GM23338 (cell line): Measurements from ENCODE around the gene ATP6V0E2. TPM values are rescaled to one million over a fixed set of nuclear protein-coding genes. Genes with fewer than 3 reads are reported as not detected.

Experiments
- ATAC-seq: fragments of 200-7000 bp; cut with Tn5 transposase; 3 replicates; pipeline ENCODE4 v1.9.1; 2020
- DNase-seq: peaks from one replicate; pipeline ENCODE4 v3.0.0-alpha.2; 2015; ENCODE audit warnings: low spot score
- H2AFZ ChIP-seq: fragments of 200-600 bp; sonication (generic); 2 replicates; pipeline ENCODE4 v1.8.0; 2016; ENCODE audit warnings: antibody characterized with exemption, mild to moderate bottlenecking, moderate library complexity
- H3F3A ChIP-seq: fragments of 200-600 bp; sonication (generic); replicated peaks from 2 replicates; pipeline ENCODE4 v1.8.0; 2017; ENCODE audit warnings: antibody characterized with exemption, mixed run types, low read depth
- H3K27ac ChIP-seq: fragments of 200-600 bp; sonication (generic); 2 replicates; pipeline ENCODE4 v1.6.1; 2016; ENCODE audit warnings: low read depth
- H3K27me3 ChIP-seq: fragments of 200-600 bp; sonication (generic); 2 replicates; pipeline ENCODE4 v1.8.0; 2016; ENCODE audit warnings: mild to moderate bottlenecking, mixed run types, moderate library complexity; ENCODE audit not compliant: insufficient read depth
- H3K36me3 ChIP-seq: fragments of 200-600 bp; sonication (generic); 2 replicates; pipeline ENCODE4 v1.8.0; 2016; ENCODE audit warnings: mild to moderate bottlenecking; ENCODE audit not compliant: insufficient read depth
- H3K4me1 ChIP-seq: fragments of 200-600 bp; sonication (generic); 2 replicates; pipeline ENCODE4 v1.8.0; 2016; ENCODE audit warnings: mild to moderate bottlenecking, moderate library complexity; ENCODE audit not compliant: insufficient read depth
- H3K4me2 ChIP-seq: fragments of 200-600 bp; sonication (generic); 2 replicates; pipeline ENCODE4 v1.7.1; 2017; ENCODE audit warnings: mixed run types
- H3K4me3 ChIP-seq: fragments of 200-600 bp; sonication (generic); 2 replicates; pipeline ENCODE4 v1.6.1; 2016; ENCODE audit warnings: mixed run types
- H3K79me2 ChIP-seq: fragments of 200-600 bp; sonication (generic); replicated peaks from 2 replicates; pipeline ENCODE4 v1.8.0; 2017; ENCODE audit warnings: mild to moderate bottlenecking; ENCODE audit not compliant: insufficient read depth
- H3K9me2 ChIP-seq: fragments of 200-600 bp; sonication (generic); 2 replicates; pipeline ENCODE4 v1.8.0; 2017; ENCODE audit not compliant: insufficient read depth
- H4K20me1 ChIP-seq: fragments of 200-600 bp; sonication (generic); replicated peaks from 2 replicates; pipeline ENCODE4 v1.8.0; 2017; ENCODE audit warnings: mild to moderate bottlenecking; ENCODE audit not compliant: insufficient read depth
- H3K27ac Mint-ChIP-seq: 2 replicates; pipeline ENCODE4 v1.8.0; 2020; ENCODE audit warnings: inconsistent platforms, mild to moderate bottlenecking, moderate library complexity, mixed read lengths
- H3K27me3 Mint-ChIP-seq: 3 replicates; pipeline ENCODE4 v1.8.0; 2022; ENCODE audit warnings: low read depth, mild to moderate bottlenecking, moderate library complexity, mixed read lengths, inconsistent platforms; ENCODE audit not compliant: insufficient read depth, poor library complexity
- H3K36me3 Mint-ChIP-seq: 3 replicates; pipeline ENCODE4 v1.8.0; 2021; ENCODE audit warnings: low read depth, mild to moderate bottlenecking, inconsistent platforms, moderate library complexity, mixed read lengths
- H3K4me1 Mint-ChIP-seq: 3 replicates; pipeline ENCODE4 v1.8.0; 2020; ENCODE audit warnings: mild to moderate bottlenecking, inconsistent platforms, mixed read lengths
- H3K4me3 Mint-ChIP-seq: 3 replicates; pipeline ENCODE4 v1.8.0; 2021; ENCODE audit warnings: moderate library complexity, mild to moderate bottlenecking, inconsistent platforms, mixed read lengths
- H3K9me3 Mint-ChIP-seq: 3 replicates; pipeline ENCODE4 v1.8.0; 2020; ENCODE audit warnings: moderate library complexity, mild to moderate bottlenecking, inconsistent platforms, mixed read lengths
- CREB1 ChIP-seq: fragments of 250-450 bp; sonication (Bioruptor Pico); IDR thresholded peaks from 2 replicates; pipeline ENCODE4 v1.5.0; 2020; ENCODE audit warnings: low read depth, mild to moderate bottlenecking, moderate library complexity
- CTCF ChIP-seq, 2 experiments: fragments of 200-600 bp in 1 of 2; sonication (generic) in 1 of 2; conservative IDR thresholded peaks; 2 replicates each; pipeline versions ENCODE4 v1.5.1 to v1.6.1; 2016 to 2017; ENCODE audit warnings: antibody characterized with exemption in 2 of 2, low read depth in 2 of 2, mild to moderate bottlenecking in 2 of 2, moderate library complexity in 1 of 2
- ETS1 ChIP-seq: IDR thresholded peaks from 2 replicates; pipeline ENCODE4 v1.6.1; 2016; ENCODE audit warnings: antibody characterized with exemption
- EZH2 ChIP-seq: fragments of 200-600 bp; sonication (generic); IDR thresholded peaks from one replicate; pipeline ENCODE4 v1.8.0; 2017; ENCODE audit warnings: antibody characterized with exemption, mild to moderate bottlenecking, low read depth; ENCODE audit not compliant: unreplicated experiment
- EZH2phosphoT487 ChIP-seq: fragments of 200-600 bp; sonication (generic); IDR thresholded peaks from one replicate; pipeline ENCODE4 v1.8.1; 2018; ENCODE audit warnings: antibody characterized with exemption; ENCODE audit not compliant: unreplicated experiment
- JUNB ChIP-seq: IDR thresholded peaks from one replicate; pipeline ENCODE4 v1.6.1; 2016; ENCODE audit warnings: antibody characterized with exemption; ENCODE audit not compliant: unreplicated experiment
- NANOG ChIP-seq: IDR thresholded peaks from 2 replicates; pipeline ENCODE4 v1.6.1; 2016; ENCODE audit warnings: antibody characterized with exemption, borderline replicate concordance
- POLR2AphosphoS5 ChIP-seq: IDR thresholded peaks from 2 replicates; pipeline ENCODE4 v1.6.1; 2016; ENCODE audit warnings: antibody characterized with exemption, low read depth
- REST ChIP-seq: IDR thresholded peaks from one replicate; pipeline ENCODE4 v1.6.1; 2018; ENCODE audit warnings: antibody characterized with exemption; ENCODE audit not compliant: unreplicated experiment
- STAT1 ChIP-seq: IDR thresholded peaks from one replicate; pipeline ENCODE4 v1.6.1; 2016; ENCODE audit warnings: antibody characterized with exemption; ENCODE audit not compliant: unreplicated experiment
- ZNF114 ChIP-seq: fragments of 250-450 bp; sonication (Bioruptor Pico); IDR thresholded peaks from 2 replicates; pipeline ENCODE4 v1.5.0; 2020; ENCODE audit warnings: mild to moderate bottlenecking, moderate library complexity
- ZNF331 ChIP-seq: fragments of 250-450 bp; sonication (Bioruptor Pico); IDR thresholded peaks from 2 replicates; pipeline ENCODE4 v1.5.0; 2020; ENCODE audit warnings: low read depth, mild to moderate bottlenecking, moderate library complexity
- ZNF462 ChIP-seq: fragments of 250-450 bp; sonication (Bioruptor Pico); IDR thresholded peaks from 2 replicates; pipeline ENCODE4 v1.5.0; 2020; ENCODE audit warnings: mild to moderate bottlenecking, moderate library complexity
- polyA plus RNA-seq: library from polyadenylated mRNA; unstranded; fragments of >200 nt; fragmentation: Nextera tagmentation; extraction: Ambion mirVana; gene quantifications from 2 replicates; pipeline ENCODE4 v1.2.1, GENCODE V29; 2016
- total RNA-seq: library from RNA; depleted of rRNA; stranded (reverse); fragments of >200 nt; shearing (Covaris generic); gene quantifications from 2 replicates; pipeline ENCODE4 v1.2.3, GENCODE V29; 2014

The ATP6V0E2 gene
- total and polyA plus RNA-seq, 2 experiments from 2014 or later, result 15.6 to 34.7 TPM

GRCh38 chr7:149878523-149878921, 4.8 kb downstream of the ATP6V0E2 start:
- no peak for ATAC-seq
- no peaks in the 10 kb centered on the region for H3K79me2 ChIP-seq
- peaks cover 4% of the 10 kb centered on the region; the same call in 1 of the 2 replicates for H3F3A ChIP-seq
- H3K9me2 ChIP-seq, result no peaks in the 10 kb centered on the region
- H3K4me3 ChIP-seq, result no peak overlapping the region
- 0 out of 2 replicates have a peak, but pooled peaks cover 4% of the 10 kb centered on the region for H4K20me1 ChIP-seq
- H3K4me1 ChIP-seq, result no peaks in the 10 kb centered on the region
- H3K27ac ChIP-seq, result no peak overlapping the region
- H3K4me3 Mint-ChIP-seq, result no peak overlapping the region
- H3K9me3 Mint-ChIP-seq, result no peaks in the 10 kb centered on the region
- peaks cover 15% of the 10 kb centered on the region for H3K27me3 Mint-ChIP-seq
- H3K27me3 ChIP-seq, result peaks cover 14% of the 10 kb centered on the region
- no peak overlapping the region for H3K27ac Mint-ChIP-seq
- no peak overlapping the region for H3K4me2 ChIP-seq
- no peaks in the 10 kb centered on the region for H3K36me3 ChIP-seq
- no peaks in the 10 kb centered on the region for H3K36me3 Mint-ChIP-seq
- peaks cover 10% of the 10 kb centered on the region; the same call in 1 of the 3 replicates for H3K4me1 Mint-ChIP-seq
- no peak for DNase-seq
- no peak overlapping the region for H2AFZ ChIP-seq
- TF ChIP-seq ZNF331 (CRISPR knock-in tag) (no peak), POLR2AphosphoS5 (no peak), ZNF462 (CRISPR knock-in tag) (no peak), CTCF (conservative IDR thresholded peaks at IDR 0.05; ENCODE audit: low read depth in 2 of 2) (no peak), ZNF114 (CRISPR knock-in tag) (no peak), ETS1 (no peak), NANOG (no peak), CREB1 (CRISPR knock-in tag) (no peak), STAT1 (no peak), JUNB (no peak), EZH2 (no peak), REST (no peak), EZH2phosphoT487 (no peak)
